ENCODE data around the gene SYNPO2L. TPM values are rescaled to one million over a fixed set of nuclear protein-coding genes. Genes with fewer than 3 reads are reported as not detected.
"Not testable (repeated sequence)": the region's sequence is repeated elsewhere in the genome, so short reads cannot be mapped to it uniquely, and the experiment has no call there.

SYNPO2L gene
- total RNA-seq, 3 donors from 2014 or later = 0.15 TPM; not detected in 2

- H3K36me3 ChIP-seq; intact Hi-C loops (cut with DNase I; ENCODE audit: low total_unique reads); H3K4me3 ChIP-seq: not testable (repeated sequence)
These were observed 9.8 kb upstream of the SYNPO2L start for GRCh38 chr10:73665581-73665980.

GRCh38 chr10:73664156-73665040 is 8.6 kb upstream of the SYNPO2L start:
- H3K4me3 ChIP-seq; intact Hi-C loops (cut with DNase I; ENCODE audit: low total_unique reads); H3K27me3 ChIP-seq; H3K36me3 ChIP-seq; DNase-seq (ENCODE audit: low spot score in 2 of 2); H3K4me1 ChIP-seq; H3K27ac ChIP-seq; H3K9me3 ChIP-seq: not testable (repeated sequence)

More at GRCh38 chr10:73665581-73665980, 9.8 kb upstream of the SYNPO2L start:
- not testable (repeated sequence) for H3K4me1 ChIP-seq; H3K9me3 ChIP-seq; H3K27me3 ChIP-seq; DNase-seq (ENCODE audit: low spot score in 2 of 2)
- peak overlapping the region in 1 of 2 donors; percentile 55 for H3K27ac ChIP-seq

- DNase-seq (ENCODE audit: low spot score in 2 of 2); H3K9me3 ChIP-seq; intact Hi-C loops (cut with DNase I; ENCODE audit: low total_unique reads); H3K4me3 ChIP-seq; H3K27ac ChIP-seq; H3K36me3 ChIP-seq; H3K27me3 ChIP-seq; H3K4me1 ChIP-seq: not testable (repeated sequence)
These were observed 7.8 kb upstream of the SYNPO2L start for GRCh38 chr10:73663621-73664020.

GRCh38 chr10:73662705-73663104 is 6.9 kb upstream of the SYNPO2L start:
- H3K27me3 ChIP-seq; H3K27ac ChIP-seq; H3K4me3 ChIP-seq; intact Hi-C loops (cut with DNase I; ENCODE audit: low total_unique reads); H3K9me3 ChIP-seq; H3K36me3 ChIP-seq; DNase-seq (ENCODE audit: low spot score in 2 of 2); H3K4me1 ChIP-seq: not testable (repeated sequence)

GRCh38 chr10:73655257-73655989 is 406 bp downstream of the SYNPO2L start:
- no peak overlapping the region for H3K4me3 ChIP-seq
- no peaks in the 10 kb centered on the region for H3K36me3 ChIP-seq
- TF ChIP-seq POLR2A (IDR thresholded peaks at IDR 0.05) (no peak), CTCF (IDR thresholded peaks at IDR 0.05) (no peak), POLR2AphosphoS5 (IDR thresholded peaks at IDR 0.05) (no peak)
- intact Hi-C loops (cut with DNase I; ENCODE audit: low total_unique reads) = no loop called here
- H3K27ac ChIP-seq = no peak overlapping the region
- no peaks in the 10 kb centered on the region for H3K27me3 ChIP-seq
- no peaks in the 10 kb centered on the region for H3K4me1 ChIP-seq
- no peaks in the 10 kb centered on the region for H3K9me3 ChIP-seq
- DNase-seq (ENCODE audit: low spot score in 2 of 2) = no peak

- TF ChIP-seq POLR2A (IDR thresholded peaks at IDR 0.05) (no peak), CTCF (IDR thresholded peaks at IDR 0.05) (no peak), POLR2AphosphoS5 (IDR thresholded peaks at IDR 0.05) (no peak)
- Histone ChIP-seq H3K9me3 (no peaks in the 10 kb centered on the region), H3K4me3 (no peak overlapping the region), H3K27ac (no peak overlapping the region), H3K4me1 (no peaks in the 10 kb centered on the region), H3K36me3 (no peaks in the 10 kb centered on the region), H3K27me3 (no peaks in the 10 kb centered on the region)
- no peak for DNase-seq (ENCODE audit: low spot score in 2 of 2)
- intact Hi-C loops (cut with DNase I; ENCODE audit: low total_unique reads) = no loop called here
These were observed 2.1 kb downstream of the SYNPO2L start for GRCh38 chr10:73653701-73654100.

- DNase-seq (ENCODE audit: low spot score in 2 of 2) = no peak
- Histone ChIP-seq H3K27me3 (no peaks in the 10 kb centered on the region), H3K9me3 (no peaks in the 10 kb centered on the region), H3K4me3 (no peak overlapping the region), H3K36me3 (no peaks in the 10 kb centered on the region), H3K27ac (no peak overlapping the region), H3K4me1 (no peaks in the 10 kb centered on the region)
- intact Hi-C loops (cut with DNase I; ENCODE audit: low total_unique reads) = no loop called here
- TF ChIP-seq POLR2A (IDR thresholded peaks at IDR 0.05) (no peak), POLR2AphosphoS5 (IDR thresholded peaks at IDR 0.05) (no peak), CTCF (IDR thresholded peaks at IDR 0.05) (no peak)
These were observed 2.6 kb downstream of the SYNPO2L start for GRCh38 chr10:73653195-73653594.
